T-helper 17 cell (primary cell): Measurements from ENCODE around the gene ALKBH3. TPM values are rescaled to one million over a fixed set of nuclear protein-coding genes. Genes with fewer than 3 reads are reported as not detected.

ENCODE experiments used
- ATAC-seq: fragments of 150-1000 bp; cut with Tn5 transposase; 2 replicates; pipeline ENCODE4 v1.10.0; 2021; ENCODE audit warnings: mild to moderate bottlenecking, moderate library complexity
- DNase-seq, 3 donors: peaks; one replicate each; pipeline versions ENCODE4 v3.0.0 to v3.0.0-alpha.2; 2020 to 2021
- H3K9me3 ChIP-seq: one replicate; pipeline ENCODE4 v1.7.0; 2013; ENCODE audit warnings: low read length, mild to moderate bottlenecking; ENCODE audit not compliant: control insufficient read depth, poor library complexity, severe bottlenecking
- H3K27ac Mint-ChIP-seq: one replicate; pipeline ENCODE4 v1.8.0; 2022; ENCODE audit warnings: mild to moderate bottlenecking, moderate library complexity, mixed read lengths
- H3K27me3 Mint-ChIP-seq: one replicate; pipeline ENCODE4 v1.8.0; 2022; ENCODE audit warnings: mixed read lengths
- H3K36me3 Mint-ChIP-seq: one replicate; pipeline ENCODE4 v1.8.0; 2022; ENCODE audit warnings: low read depth, mixed read lengths
- H3K4me1 Mint-ChIP-seq: one replicate; pipeline ENCODE4 v1.8.0; 2022; ENCODE audit warnings: mild to moderate bottlenecking, mixed read lengths
- H3K4me3 Mint-ChIP-seq: one replicate; pipeline ENCODE4 v1.8.0; 2022; ENCODE audit warnings: mild to moderate bottlenecking, moderate library complexity, mixed read lengths
- total RNA-seq, 4 donors: library from RNA in 2 of 4; stranded (reverse) in 2 of 4; gene quantifications; one replicate each; pipeline ENCODE4 v1.2.3 and lab custom pipeline; 2022 to 2026

ALKBH3 gene
- total RNA-seq, 2 donors from 2014 or later, result 28.8 to 31.2 TPM

- H3K4me3 Mint-ChIP-seq, result no peak overlapping the region
- DNase-seq (no peak), ATAC-seq (no peak)
These were observed 13.7 kb upstream of the ALKBH3 start for GRCh38 chr11:43866969-43867368.

GRCh38 chr11:43868852-43869567 is 11.6 kb upstream of the ALKBH3 start:
- no peaks in the 10 kb centered on the region for H3K9me3 ChIP-seq
- peak; percentile 99 for ATAC-seq
- Mint-ChIP-seq H3K4me1 (peaks cover 16% of the 10 kb centered on the region), H3K27me3 (peaks cover 34% of the 10 kb centered on the region), H3K4me3 (peak overlapping the region; percentile 79), H3K36me3 (peaks cover 2% of the 10 kb centered on the region), H3K27ac (peak overlapping the region; percentile 61)
- no peak for DNase-seq

More at GRCh38 chr11:43866969-43867368, 13.7 kb upstream of the ALKBH3 start:
- H3K36me3 Mint-ChIP-seq, result no peaks in the 10 kb centered on the region
- no peaks in the 10 kb centered on the region for H3K9me3 ChIP-seq
- peaks cover 16% of the 10 kb centered on the region for H3K4me1 Mint-ChIP-seq
- H3K27me3 Mint-ChIP-seq, result peaks cover 14% of the 10 kb centered on the region
- no peak overlapping the region for H3K27ac Mint-ChIP-seq

- DNase-seq, result no peak
- H3K36me3 Mint-ChIP-seq, result peaks cover 2% of the 10 kb centered on the region
- no peak for ATAC-seq
- no peaks in the 10 kb centered on the region for H3K9me3 ChIP-seq
- H3K27me3 Mint-ChIP-seq, result peaks cover 46% of the 10 kb centered on the region
- H3K4me1 Mint-ChIP-seq, result peaks cover 16% of the 10 kb centered on the region
- no peak overlapping the region for H3K4me3 Mint-ChIP-seq
- no peak overlapping the region for H3K27ac Mint-ChIP-seq
These were observed 9.6 kb upstream of the ALKBH3 start for GRCh38 chr11:43871051-43871450.

GRCh38 chr11:43872995-43873394 is 7.6 kb upstream of the ALKBH3 start:
- DNase-seq, result no peak
- Mint-ChIP-seq H3K36me3 (peaks cover 2% of the 10 kb centered on the region), H3K4me1 (peaks cover 12% of the 10 kb centered on the region), H3K27ac (no peak overlapping the region), H3K27me3 (peaks cover 63% of the 10 kb centered on the region), H3K4me3 (no peak overlapping the region)
- ATAC-seq, result no peak
- H3K9me3 ChIP-seq, result no peaks in the 10 kb centered on the region

- Mint-ChIP-seq H3K27me3 (peaks cover 68% of the 10 kb centered on the region), H3K4me1 (peaks cover 6% of the 10 kb centered on the region), H3K27ac (no peak overlapping the region), H3K4me3 (no peak overlapping the region), H3K36me3 (peaks cover 2% of the 10 kb centered on the region)
- DNase-seq, result no peak
- no peaks in the 10 kb centered on the region for H3K9me3 ChIP-seq
- no peak for ATAC-seq
These were observed 6.6 kb upstream of the ALKBH3 start for GRCh38 chr11:43874078-43874477.

GRCh38 chr11:43874738-43875137 is 5.9 kb upstream of the ALKBH3 start:
- peaks cover 2% of the 10 kb centered on the region for H3K36me3 Mint-ChIP-seq
- no peak overlapping the region for H3K27ac Mint-ChIP-seq
- H3K27me3 Mint-ChIP-seq, result peaks cover 68% of the 10 kb centered on the region
- H3K9me3 ChIP-seq, result no peaks in the 10 kb centered on the region
- no peak for DNase-seq
- H3K4me3 Mint-ChIP-seq, result no peak overlapping the region
- H3K4me1 Mint-ChIP-seq, result no peaks in the 10 kb centered on the region
- ATAC-seq, result no peak

- Mint-ChIP-seq H3K4me1 (peaks cover 16% of the 10 kb centered on the region), H3K36me3 (no peaks in the 10 kb centered on the region), H3K4me3 (peak overlapping the region; percentile 89), H3K27ac (peak overlapping the region; percentile 96), H3K27me3 (peaks cover 29% of the 10 kb centered on the region)
- DNase-seq (no peak), ATAC-seq (peak; percentile 7)
- peaks cover 4% of the 10 kb centered on the region for H3K9me3 ChIP-seq
These were observed 617 bp upstream of the ALKBH3 start for GRCh38 chr11:43879789-43880639.

GRCh38 chr11:43892851-43893250 is 12.2 kb downstream of the ALKBH3 start:
- Mint-ChIP-seq H3K36me3 (peaks cover 12% of the 10 kb centered on the region), H3K4me3 (no peak overlapping the region), H3K27ac (no peak overlapping the region), H3K4me1 (peaks cover 7% of the 10 kb centered on the region), H3K27me3 (no peaks in the 10 kb centered on the region)
- H3K9me3 ChIP-seq, result no peaks in the 10 kb centered on the region
- DNase-seq (no peak), ATAC-seq (no peak)

GRCh38 chr11:43894546-43894945 is 13.9 kb downstream of the ALKBH3 start:
- H3K4me1 Mint-ChIP-seq, result peaks cover 7% of the 10 kb centered on the region
- H3K36me3 Mint-ChIP-seq, result peaks cover 17% of the 10 kb centered on the region
- no peaks in the 10 kb centered on the region for H3K9me3 ChIP-seq
- DNase-seq (no peak), ATAC-seq (no peak)
- H3K4me3 Mint-ChIP-seq, result no peak overlapping the region
- H3K27me3 Mint-ChIP-seq, result no peaks in the 10 kb centered on the region
- no peak overlapping the region for H3K27ac Mint-ChIP-seq

GRCh38 chr11:43895601-43896000 is 15.0 kb downstream of the ALKBH3 start:
- no peaks in the 10 kb centered on the region for H3K9me3 ChIP-seq
- Mint-ChIP-seq H3K4me1 (peaks cover 5% of the 10 kb centered on the region), H3K36me3 (peaks cover 15% of the 10 kb centered on the region), H3K27ac (no peak overlapping the region), H3K4me3 (no peak overlapping the region), H3K27me3 (no peaks in the 10 kb centered on the region)
- ATAC-seq (no peak), DNase-seq (no peak)

- H3K4me3 Mint-ChIP-seq, result no peak overlapping the region
- no peak overlapping the region for H3K27ac Mint-ChIP-seq
- no peaks in the 10 kb centered on the region for H3K9me3 ChIP-seq
- ATAC-seq (no peak), DNase-seq (no peak)
- H3K4me1 Mint-ChIP-seq, result peaks cover 2% of the 10 kb centered on the region
- H3K27me3 Mint-ChIP-seq, result no peaks in the 10 kb centered on the region
- peaks cover 9% of the 10 kb centered on the region for H3K36me3 Mint-ChIP-seq
These were observed 17.9 kb downstream of the ALKBH3 start for GRCh38 chr11:43898574-43898973.

- Mint-ChIP-seq H3K27ac (no peak overlapping the region), H3K27me3 (no peaks in the 10 kb centered on the region), H3K36me3 (peaks cover 9% of the 10 kb centered on the region), H3K4me3 (no peak overlapping the region), H3K4me1 (peaks cover 2% of the 10 kb centered on the region)
- ATAC-seq (no peak), DNase-seq (no peak)
- H3K9me3 ChIP-seq, result no peaks in the 10 kb centered on the region
These were observed 18.5 kb downstream of the ALKBH3 start for GRCh38 chr11:43899094-43899493.

GRCh38 chr11:43901551-43901950 is 20.9 kb downstream of the ALKBH3 start:
- ATAC-seq, result no peak
- DNase-seq, result no peak
- peaks cover 9% of the 10 kb centered on the region for H3K36me3 Mint-ChIP-seq
- no peaks in the 10 kb centered on the region for H3K9me3 ChIP-seq
- H3K27ac Mint-ChIP-seq, result no peak overlapping the region
- no peaks in the 10 kb centered on the region for H3K27me3 Mint-ChIP-seq
- no peak overlapping the region for H3K4me3 Mint-ChIP-seq
- H3K4me1 Mint-ChIP-seq, result peaks cover 4% of the 10 kb centered on the region
